Activated CD4-positive, alpha-beta memory T cell treated with anti-CD3 and anti-CD28 coated beads, Interleukin-2, amount 10 ng/mL, durations not matched to agents 7 days and 5 days (primary cell): ENCODE results near the gene CHFR. TPM values are rescaled to one million over a fixed set of nuclear protein-coding genes. Genes with fewer than 3 reads are reported as not detected.
"Not testable (repeated sequence)": the region's sequence is repeated elsewhere in the genome, so short reads cannot be mapped to it uniquely, and the experiment has no call there.

Experiments used
- CTCF ChIA-PET: fragments of 350-600 bp; sonication (Branson Sonifier 250); formaldehyde crosslinking; loops from one replicate; lab custom pipeline; 2021; ENCODE audit warnings: antibody characterized with exemption, inconsistent platforms; lab: Charles Lee
- POLR2A ChIA-PET: fragments of 350-600 bp; sonication (Branson Sonifier 250); formaldehyde crosslinking; loops from one replicate; lab custom pipeline; 2021; ENCODE audit warnings: antibody characterized with exemption; lab: Charles Lee
- DNase-seq: peaks from one replicate; pipeline ENCODE4 v3.0.0-alpha.2; 2020
- H3K27ac Mint-ChIP-seq: one replicate; pipeline ENCODE4 v1.8.0; 2021; ENCODE audit warnings: mild to moderate bottlenecking, mixed read lengths
- H3K27me3 Mint-ChIP-seq: one replicate; pipeline ENCODE4 v1.8.0; 2021; ENCODE audit warnings: mixed read lengths
- H3K36me3 Mint-ChIP-seq: one replicate; pipeline ENCODE4 v1.8.0; 2021; ENCODE audit warnings: low read depth, mixed read lengths
- H3K4me1 Mint-ChIP-seq: one replicate; pipeline ENCODE4 v1.8.0; 2021; ENCODE audit warnings: mixed read lengths
- H3K4me3 Mint-ChIP-seq: one replicate; pipeline ENCODE4 v1.8.0; 2021; ENCODE audit warnings: mild to moderate bottlenecking, mixed read lengths
- H3K9me3 Mint-ChIP-seq: one replicate; pipeline ENCODE4 v1.8.0; 2021; ENCODE audit warnings: mixed read lengths
- total RNA-seq, 2 experiments: library from RNA; stranded (reverse); gene quantifications; one replicate each; pipeline ENCODE4 v1.2.3, GENCODE V29; 2021

CHFR gene
- total RNA-seq, 2 experiments from 2014 or later, result 78.7 to 78.8 TPM

DNA sequence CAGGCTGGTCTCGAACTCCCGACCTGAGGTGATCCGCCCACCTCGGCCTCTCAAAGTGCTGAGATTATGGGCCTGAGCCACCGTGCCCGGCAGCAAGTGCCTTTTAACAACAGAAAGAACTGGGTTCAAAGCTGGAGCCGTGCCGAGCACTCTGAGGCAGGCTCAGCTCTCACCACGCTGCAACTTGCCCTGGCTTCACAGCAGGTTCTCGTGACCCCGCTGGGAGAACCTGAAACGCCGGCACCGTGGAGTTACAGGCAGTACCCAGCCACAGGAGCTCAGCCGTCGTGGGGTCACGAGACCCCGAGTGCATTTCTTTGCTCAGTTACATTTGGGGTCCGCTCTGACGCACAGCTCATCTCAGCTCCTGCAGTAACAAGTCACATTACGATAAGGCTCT is 73.2 kb downstream of the CHFR start:
- Mint-ChIP-seq H3K9me3 (no peaks in the 10 kb centered on the region), H3K27ac (no peak overlapping the region), H3K4me1 (peaks cover 23% of the 10 kb centered on the region), H3K27me3 (no peaks in the 10 kb centered on the region), H3K4me3 (no peak overlapping the region), H3K36me3 (peaks cover 59% of the 10 kb centered on the region)
- ChIA-PET CTCF (interaction anchor here (1.3 kb wide), 1 partner anchor 90 kb away, joined by 4 read pairs; no protein-coding TSS in a partner anchor), POLR2A (no interaction called here)
- DNase-seq, result no peak

DNA sequence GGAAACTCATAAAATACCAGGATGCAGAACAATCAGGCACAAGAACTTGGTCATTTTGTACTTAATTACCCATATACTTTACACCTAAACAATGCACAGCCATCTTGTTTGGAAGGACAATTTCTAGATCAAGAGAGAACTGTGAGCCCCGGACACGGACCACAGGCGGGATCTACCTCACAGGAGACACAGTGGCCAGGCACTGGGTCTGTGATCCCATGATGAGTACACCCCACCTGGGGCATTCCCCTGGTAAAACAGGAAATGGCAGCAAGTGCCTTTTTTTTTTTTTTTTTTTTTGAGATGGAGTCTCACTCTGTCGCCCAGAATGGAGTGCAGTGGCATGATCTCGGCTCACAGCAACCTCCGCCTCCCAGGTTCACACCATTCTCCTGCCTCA is 74.0 kb downstream of the CHFR start:
- CTCF ChIA-PET, result no interaction called here
- H3K27ac Mint-ChIP-seq, result peak overlapping the region; percentile 53

DNA sequence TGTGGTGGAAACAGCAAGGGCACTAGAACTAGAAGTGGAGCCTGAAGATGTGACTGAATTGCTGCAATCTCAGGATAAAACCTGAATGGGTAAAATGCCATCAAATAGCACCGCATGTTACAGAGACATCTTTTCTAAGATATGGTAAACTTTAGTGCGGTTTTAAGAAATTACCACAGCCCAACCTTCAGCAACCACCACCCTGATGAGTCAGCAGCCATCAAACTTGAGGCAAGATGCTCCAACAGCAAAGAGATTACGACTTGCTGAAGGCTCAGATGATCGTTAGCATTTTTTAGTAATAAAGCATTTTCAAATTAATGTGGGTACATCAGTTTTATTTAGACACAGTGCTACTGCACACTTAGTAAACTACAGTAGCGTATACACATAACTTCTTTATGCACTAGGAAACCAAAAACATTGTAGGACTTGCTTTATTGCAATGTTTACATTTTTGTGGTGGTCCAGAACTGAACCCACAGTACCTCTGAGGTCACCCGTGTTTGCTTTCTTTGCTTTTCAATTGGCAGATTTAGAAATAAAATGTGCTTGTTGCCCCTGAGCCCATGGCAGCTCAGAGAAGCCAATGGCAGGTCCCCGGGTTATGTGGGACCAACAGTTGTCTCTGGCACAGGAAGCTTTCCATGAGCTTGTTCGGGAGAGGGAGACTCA is 74.6 kb downstream of the CHFR start:
- Mint-ChIP-seq H3K9me3 (no peaks in the 10 kb centered on the region), H3K4me1 (peaks cover 17% of the 10 kb centered on the region), H3K27me3 (no peaks in the 10 kb centered on the region), H3K27ac (peak overlapping the region; percentile 53), H3K36me3 (peaks cover 56% of the 10 kb centered on the region), H3K4me3 (peak overlapping the region; percentile 3)
- ChIA-PET CTCF (no interaction called here), POLR2A (interaction anchor here (1.1 kb wide), 1 partner anchor 16 kb away, joined by 3 read pairs; no protein-coding TSS in a partner anchor)
- peak; percentile 63 for DNase-seq

More for the DNA sequence above, 74.0 kb downstream of the CHFR start:
- Mint-ChIP-seq H3K36me3 (peaks cover 57% of the 10 kb centered on the region), H3K27me3 (no peaks in the 10 kb centered on the region), H3K9me3 (no peaks in the 10 kb centered on the region), H3K4me3 (no peak overlapping the region), H3K4me1 (peaks cover 22% of the 10 kb centered on the region)
- no peak for DNase-seq
- POLR2A ChIA-PET, result interaction anchor here (1.1 kb wide), 1 partner anchor 16 kb away, joined by 3 read pairs; no protein-coding TSS in a partner anchor

GRCh38 chr12:132809391-132809790 is 78.0 kb downstream of the CHFR start:
- H3K27me3 Mint-ChIP-seq, POLR2A ChIA-PET, H3K4me3 Mint-ChIP-seq, H3K27ac Mint-ChIP-seq, H3K9me3 Mint-ChIP-seq, CTCF ChIA-PET: not testable (repeated sequence)
- Mint-ChIP-seq H3K4me1 (peaks cover 22% of the 10 kb centered on the region), H3K36me3 (peaks cover 58% of the 10 kb centered on the region)
- peak; percentile 30 for DNase-seq

- no peak overlapping the region for H3K27ac Mint-ChIP-seq
- CTCF ChIA-PET, result no interaction called here
- no peak for DNase-seq
- POLR2A ChIA-PET, result no interaction called here
- no peak overlapping the region for H3K4me3 Mint-ChIP-seq
- peaks cover 63% of the 10 kb centered on the region for H3K36me3 Mint-ChIP-seq
- no peaks in the 10 kb centered on the region for H3K9me3 Mint-ChIP-seq
- no peaks in the 10 kb centered on the region for H3K27me3 Mint-ChIP-seq
- peaks cover 12% of the 10 kb centered on the region for H3K4me1 Mint-ChIP-seq
Observed at GRCh38 chr12:132807295-132808092, 79.9 kb downstream of the CHFR start.

- Mint-ChIP-seq H3K4me3 (no peak overlapping the region), H3K9me3 (no peaks in the 10 kb centered on the region), H3K27me3 (no peaks in the 10 kb centered on the region), H3K4me1 (peaks cover 8% of the 10 kb centered on the region), H3K27ac (no peak overlapping the region), H3K36me3 (peaks cover 61% of the 10 kb centered on the region)
- ChIA-PET POLR2A (no interaction called here), CTCF (no interaction called here)
- no peak for DNase-seq
Observed at GRCh38 chr12:132806857-132807256, 80.5 kb downstream of the CHFR start.

GRCh38 chr12:132804426-132804861 is 83.0 kb downstream of the CHFR start:
- H3K27me3 Mint-ChIP-seq, result no peaks in the 10 kb centered on the region
- peaks cover 5% of the 10 kb centered on the region for H3K4me1 Mint-ChIP-seq
- H3K36me3 Mint-ChIP-seq, result peaks cover 67% of the 10 kb centered on the region
- H3K27ac Mint-ChIP-seq, result no peak overlapping the region
- H3K9me3 Mint-ChIP-seq, result no peaks in the 10 kb centered on the region
- DNase-seq, result no peak
- CTCF ChIA-PET, result no interaction called here
- POLR2A ChIA-PET, result no interaction called here
- H3K4me3 Mint-ChIP-seq, result no peak overlapping the region

- ChIA-PET POLR2A (no interaction called here), CTCF (no interaction called here)
- no peak overlapping the region for H3K27ac Mint-ChIP-seq
- no peaks in the 10 kb centered on the region for H3K27me3 Mint-ChIP-seq
- H3K9me3 Mint-ChIP-seq, result no peaks in the 10 kb centered on the region
- H3K4me1 Mint-ChIP-seq, result peaks cover 5% of the 10 kb centered on the region
- peaks cover 69% of the 10 kb centered on the region for H3K36me3 Mint-ChIP-seq
- DNase-seq, result no peak
- no peak overlapping the region for H3K4me3 Mint-ChIP-seq
Observed at GRCh38 chr12:132803888-132804287, 83.5 kb downstream of the CHFR start.

- Mint-ChIP-seq H3K27ac (no peak overlapping the region), H3K36me3 (peaks cover 65% of the 10 kb centered on the region), H3K4me3 (no peak overlapping the region), H3K9me3 (no peaks in the 10 kb centered on the region), H3K4me1 (peaks cover 5% of the 10 kb centered on the region), H3K27me3 (no peaks in the 10 kb centered on the region)
- DNase-seq, result no peak
- CTCF ChIA-PET, result no interaction called here
- POLR2A ChIA-PET, result no interaction called here
Observed at GRCh38 chr12:132803125-132803524, 84.3 kb downstream of the CHFR start.

GRCh38 chr12:132801741-132802140 is 85.7 kb downstream of the CHFR start:
- Mint-ChIP-seq H3K27ac (no peak overlapping the region), H3K9me3 (no peaks in the 10 kb centered on the region), H3K4me3 (no peak overlapping the region), H3K36me3 (peaks cover 66% of the 10 kb centered on the region), H3K4me1 (peaks cover 3% of the 10 kb centered on the region), H3K27me3 (no peaks in the 10 kb centered on the region)
- CTCF ChIA-PET, result no interaction called here
- no peak for DNase-seq
- POLR2A ChIA-PET, result no interaction called here

DNA sequence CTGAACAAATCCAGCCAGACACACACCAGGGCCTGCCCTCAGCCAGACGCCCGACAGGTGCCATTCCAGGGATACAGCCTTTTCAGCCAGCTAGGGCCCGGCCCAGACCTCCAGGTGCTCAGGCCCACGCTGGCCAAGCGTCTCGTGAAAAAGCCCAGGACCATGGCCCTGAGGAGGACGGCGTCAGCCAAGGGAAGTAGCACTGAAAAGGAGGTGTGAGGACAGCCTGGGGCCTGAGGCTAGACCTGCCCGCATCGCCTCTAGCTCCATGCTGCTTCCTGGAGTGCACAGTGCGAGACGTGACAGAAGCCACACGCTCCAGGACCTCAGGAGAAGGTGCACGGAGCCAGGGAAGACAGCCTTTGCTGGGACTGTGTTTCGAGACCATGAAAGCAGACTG is 88.6 kb downstream of the CHFR start:
- no peak overlapping the region for H3K27ac Mint-ChIP-seq
- no peak for DNase-seq
- no peaks in the 10 kb centered on the region for H3K4me1 Mint-ChIP-seq
- no peaks in the 10 kb centered on the region for H3K27me3 Mint-ChIP-seq
- no peaks in the 10 kb centered on the region for H3K9me3 Mint-ChIP-seq
- H3K36me3 Mint-ChIP-seq, result peaks cover 74% of the 10 kb centered on the region
- no peak overlapping the region for H3K4me3 Mint-ChIP-seq
- CTCF ChIA-PET, result no interaction called here
- POLR2A ChIA-PET, result no interaction called here

DNA sequence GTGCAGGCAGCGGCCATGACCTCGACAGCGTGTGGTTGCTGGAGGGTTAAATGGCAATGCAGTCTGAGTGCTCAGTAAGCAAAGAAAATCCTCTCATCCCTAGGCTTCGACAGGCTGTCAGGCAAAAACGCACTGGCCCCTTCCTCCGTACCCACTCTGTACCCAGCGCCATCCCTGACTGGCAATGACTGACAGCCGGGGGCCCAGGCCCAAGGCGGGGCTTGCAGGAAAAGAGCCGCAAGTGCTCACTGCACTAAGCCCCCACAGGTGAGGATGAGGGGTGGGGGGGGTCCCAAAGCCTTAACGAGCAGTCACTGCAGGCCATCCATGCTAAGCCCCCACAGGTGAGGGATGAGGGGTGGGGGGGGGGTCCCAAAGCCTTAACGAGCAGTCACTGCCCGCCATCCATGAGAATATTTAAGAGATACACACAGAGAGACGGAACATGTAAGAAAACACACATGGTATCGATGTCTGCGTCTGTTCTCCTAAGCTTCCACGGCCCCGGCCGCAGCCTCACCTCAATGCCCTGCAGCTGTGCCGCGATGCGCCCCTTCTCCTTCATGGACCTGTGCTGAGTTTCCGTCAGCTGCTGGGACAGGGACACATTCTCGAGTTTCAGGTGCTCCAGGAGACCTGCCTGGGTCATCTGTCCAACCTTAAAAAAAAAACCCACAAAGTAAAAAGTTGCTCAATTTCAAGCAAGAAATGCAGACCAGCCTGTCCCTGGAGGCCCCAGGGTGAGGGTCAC is 89.4 kb downstream of the CHFR start:
- Mint-ChIP-seq H3K9me3 (no peaks in the 10 kb centered on the region), H3K4me1 (no peaks in the 10 kb centered on the region), H3K27me3 (no peaks in the 10 kb centered on the region), H3K27ac (no peak overlapping the region), H3K36me3 (peaks cover 68% of the 10 kb centered on the region), H3K4me3 (no peak overlapping the region)
- ChIA-PET CTCF (no interaction called here), POLR2A (no interaction called here)
- no peak for DNase-seq

DNA sequence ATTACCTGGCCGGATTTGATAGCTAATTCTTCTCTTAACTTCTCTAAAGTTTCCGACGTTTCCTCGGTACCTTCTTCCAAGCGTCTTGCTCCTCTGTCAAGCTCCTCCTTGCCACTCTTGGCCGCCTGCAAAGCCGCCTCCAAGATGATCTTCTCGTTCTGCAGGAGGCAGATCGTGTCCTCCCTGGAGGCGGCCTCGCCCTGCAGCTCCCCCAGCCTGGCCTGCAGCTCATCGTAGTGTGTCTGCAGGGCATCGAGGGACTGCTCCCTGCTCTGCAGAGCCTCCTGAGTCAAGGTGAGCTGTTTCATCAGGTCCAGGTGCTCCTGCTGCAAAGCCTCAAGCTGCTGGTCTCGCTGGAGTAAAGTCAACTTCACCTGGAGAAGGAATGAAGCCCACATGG is 91.6 kb downstream of the CHFR start:
- H3K4me3 Mint-ChIP-seq, result no peak overlapping the region
- no peak overlapping the region for H3K27ac Mint-ChIP-seq
- DNase-seq, result no peak
- H3K36me3 Mint-ChIP-seq, result peaks cover 67% of the 10 kb centered on the region
- H3K27me3 Mint-ChIP-seq, result no peaks in the 10 kb centered on the region
- ChIA-PET CTCF (no interaction called here), POLR2A (no interaction called here)
- H3K4me1 Mint-ChIP-seq, result no peaks in the 10 kb centered on the region
- no peaks in the 10 kb centered on the region for H3K9me3 Mint-ChIP-seq
